MCF 10A (cell line): ENCODE measurements around the gene RAB31. TPM values are rescaled to one million over a fixed set of nuclear protein-coding genes. Genes with fewer than 3 reads are reported as not detected.

ENCODE experiments used
- BruUV-seq: library from RNA; stranded (reverse); fragments of 400-500 nt; replicated peaks from 2 replicates; lab custom pipeline; 2021; lab: Mats Ljungman, UMichigan
- CTCF ChIA-PET: fragments of 300-600 bp; sonication (Branson Sonifier 250); formaldehyde crosslinking; extraction: SDS; loops from one replicate; lab custom pipeline; 2021; ENCODE audit warnings: antibody characterized with exemption, inconsistent platforms; lab: Yijun Ruan, JAX
- POLR2A ChIA-PET: fragments of 300-600, 350-650 bp; sonication (Branson Sonifier 250); formaldehyde crosslinking; extraction: SDS; loops from one replicate; lab custom pipeline; 2020; ENCODE audit warnings: antibody characterized with exemption, inconsistent platforms; lab: Yijun Ruan, JAX
- DNase-seq: peaks from one replicate; pipeline ENCODE4 v3.0.0-alpha.2; 2018; ENCODE audit not compliant: unreplicated experiment
- H3K27ac Mint-ChIP-seq: one replicate; pipeline ENCODE4 v1.8.0; 2022; ENCODE audit warnings: mild to moderate bottlenecking, low read depth, mixed read lengths; ENCODE audit not compliant: unreplicated experiment
- H3K27me3 Mint-ChIP-seq: one replicate; pipeline ENCODE4 v1.8.0; 2022; ENCODE audit warnings: mixed read lengths; ENCODE audit not compliant: insufficient read depth, unreplicated experiment
- H3K36me3 Mint-ChIP-seq: one replicate; pipeline ENCODE4 v1.8.0; 2022; ENCODE audit warnings: mild to moderate bottlenecking, moderate library complexity, mixed read lengths; ENCODE audit not compliant: insufficient read depth, unreplicated experiment
- H3K4me1 Mint-ChIP-seq: one replicate; pipeline ENCODE4 v1.8.0; 2022; ENCODE audit warnings: mixed read lengths; ENCODE audit not compliant: insufficient read depth, unreplicated experiment
- H3K4me3 Mint-ChIP-seq: one replicate; pipeline ENCODE4 v1.8.0; 2022; ENCODE audit warnings: mild to moderate bottlenecking, moderate library complexity, mixed read lengths; ENCODE audit not compliant: unreplicated experiment
- H3K9me3 Mint-ChIP-seq: one replicate; pipeline ENCODE4 v1.8.0; 2022; ENCODE audit warnings: mixed read lengths; ENCODE audit not compliant: unreplicated experiment
- intact Hi-C: fragments of 100-400 bp; cut with micrococcal nuclease; formaldehyde crosslinking; loops from 2 replicates; pipeline ENCODE4 v1.14.1; 2022
- total RNA-seq: library from RNA; stranded (reverse); gene quantifications from 2 replicates; pipeline ENCODE4 v1.2.3, GENCODE V29; 2022
- TF ChIP-seq, protein P1 (sequence below): fragments of 200-600 bp; IDR thresholded peaks from one replicate; pipeline ENCODE4 v1.8.0; 2022; ENCODE audit warnings: antibody characterized with exemption, mild to moderate bottlenecking; ENCODE audit not compliant: unreplicated experiment

Gene RAB31
- total RNA-seq, 1 experiment from 2014 or later: 6.1 TPM

DNA sequence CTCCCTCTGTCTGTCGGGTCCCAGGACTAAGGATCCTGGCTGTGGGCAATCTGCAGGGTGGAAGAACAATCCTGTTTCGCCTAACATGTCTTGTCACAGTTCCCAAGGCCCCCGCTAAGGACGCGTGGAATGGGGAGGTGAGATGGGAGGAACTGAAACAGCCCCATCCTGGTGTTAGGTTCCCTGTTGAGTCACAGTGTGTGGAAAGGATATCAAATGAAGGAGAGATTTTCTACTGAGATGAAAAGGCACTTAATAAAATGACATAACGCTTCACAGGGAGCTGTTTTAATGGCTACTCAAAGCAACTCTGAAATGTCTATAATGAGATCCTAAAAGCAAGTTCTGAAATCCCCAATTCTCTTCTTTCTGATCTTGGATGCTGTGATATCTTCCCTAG, 52.5 kb downstream of the RAB31 start:
- Mint-ChIP-seq H3K27ac (no peak overlapping the region), H3K4me3 (no peak overlapping the region), H3K4me1 (no peaks in the 10 kb centered on the region), H3K9me3 (no peaks in the 10 kb centered on the region), H3K36me3 (no peaks in the 10 kb centered on the region), H3K27me3 (no peaks in the 10 kb centered on the region)
- BruUV-seq: no TSS peak
- intact Hi-C loops: no loop called here
- TF ChIP-seq, protein P1, sequence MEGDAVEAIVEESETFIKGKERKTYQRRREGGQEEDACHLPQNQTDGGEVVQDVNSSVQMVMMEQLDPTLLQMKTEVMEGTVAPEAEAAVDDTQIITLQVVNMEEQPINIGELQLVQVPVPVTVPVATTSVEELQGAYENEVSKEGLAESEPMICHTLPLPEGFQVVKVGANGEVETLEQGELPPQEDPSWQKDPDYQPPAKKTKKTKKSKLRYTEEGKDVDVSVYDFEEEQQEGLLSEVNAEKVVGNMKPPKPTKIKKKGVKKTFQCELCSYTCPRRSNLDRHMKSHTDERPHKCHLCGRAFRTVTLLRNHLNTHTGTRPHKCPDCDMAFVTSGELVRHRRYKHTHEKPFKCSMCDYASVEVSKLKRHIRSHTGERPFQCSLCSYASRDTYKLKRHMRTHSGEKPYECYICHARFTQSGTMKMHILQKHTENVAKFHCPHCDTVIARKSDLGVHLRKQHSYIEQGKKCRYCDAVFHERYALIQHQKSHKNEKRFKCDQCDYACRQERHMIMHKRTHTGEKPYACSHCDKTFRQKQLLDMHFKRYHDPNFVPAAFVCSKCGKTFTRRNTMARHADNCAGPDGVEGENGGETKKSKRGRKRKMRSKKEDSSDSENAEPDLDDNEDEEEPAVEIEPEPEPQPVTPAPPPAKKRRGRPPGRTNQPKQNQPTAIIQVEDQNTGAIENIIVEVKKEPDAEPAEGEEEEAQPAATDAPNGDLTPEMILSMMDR: no peak
- CTCF ChIA-PET: interaction anchor here (0.8 to 1.5 kb wide), 3 partner anchors 9 to 172 kb away, joined by 3 read pairs; no protein-coding TSS in a partner anchor
- POLR2A ChIA-PET: interaction anchor here (0.6 to 1.2 kb wide), 3 partner anchors 30 to 166 kb away, joined by 3 to 5 read pairs (median 3); no protein-coding TSS in a partner anchor
- DNase-seq: no peak

GRCh38 chr18:9762526-9762925, 54.4 kb downstream of the RAB31 start:
- H3K9me3 Mint-ChIP-seq: no peaks in the 10 kb centered on the region
- CTCF ChIA-PET: interaction anchor here (0.6 to 1.5 kb wide), 4 partner anchors 11 to 246 kb away, joined by 3 to 5 read pairs (median 3); no protein-coding TSS in a partner anchor
- TF ChIP-seq, protein P1: no peak

DNA sequence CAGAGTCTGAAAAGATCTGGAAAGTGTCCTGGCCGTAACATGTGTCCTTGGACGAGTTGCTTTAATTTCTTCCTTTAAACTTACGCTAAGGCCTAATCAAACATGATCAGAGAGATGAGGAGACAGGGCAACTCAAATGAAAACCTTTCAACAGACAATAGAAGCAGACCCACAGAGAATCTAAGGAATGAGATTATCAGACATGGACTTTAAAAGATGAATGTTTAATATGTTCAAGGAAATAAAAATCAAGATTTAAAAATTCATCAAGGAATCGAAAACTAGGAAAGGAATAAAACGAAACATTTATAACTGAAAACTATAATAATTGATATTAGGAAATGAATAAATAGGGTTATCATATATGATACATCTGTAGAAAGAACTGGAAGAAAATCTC, 55.1 kb downstream of the RAB31 start:
- BruUV-seq: no TSS peak
- no peaks in the 10 kb centered on the region for H3K36me3 Mint-ChIP-seq
- H3K4me3 Mint-ChIP-seq: no peak overlapping the region
- POLR2A ChIA-PET: no interaction called here
- TF ChIP-seq, protein P1: no peak
- intact Hi-C loops: no loop called here
- no peaks in the 10 kb centered on the region for H3K4me1 Mint-ChIP-seq
- CTCF ChIA-PET: interaction anchor here (0.6 to 1.5 kb wide), 2 partner anchors 10 to 31 kb away, joined by 3 to 5 read pairs; no protein-coding TSS in a partner anchor
- no peaks in the 10 kb centered on the region for H3K9me3 Mint-ChIP-seq
- DNase-seq: no peak
- H3K27me3 Mint-ChIP-seq: no peaks in the 10 kb centered on the region
- H3K27ac Mint-ChIP-seq: no peak overlapping the region

More at GRCh38 chr18:9762526-9762925, 54.4 kb downstream of the RAB31 start:
- DNase-seq: no peak
- Mint-ChIP-seq H3K4me1 (no peaks in the 10 kb centered on the region), H3K36me3 (no peaks in the 10 kb centered on the region), H3K27me3 (no peaks in the 10 kb centered on the region), H3K4me3 (no peak overlapping the region), H3K27ac (no peak overlapping the region)
- BruUV-seq: no TSS peak
- POLR2A ChIA-PET: no interaction called here
- intact Hi-C loops: no loop called here

DNA sequence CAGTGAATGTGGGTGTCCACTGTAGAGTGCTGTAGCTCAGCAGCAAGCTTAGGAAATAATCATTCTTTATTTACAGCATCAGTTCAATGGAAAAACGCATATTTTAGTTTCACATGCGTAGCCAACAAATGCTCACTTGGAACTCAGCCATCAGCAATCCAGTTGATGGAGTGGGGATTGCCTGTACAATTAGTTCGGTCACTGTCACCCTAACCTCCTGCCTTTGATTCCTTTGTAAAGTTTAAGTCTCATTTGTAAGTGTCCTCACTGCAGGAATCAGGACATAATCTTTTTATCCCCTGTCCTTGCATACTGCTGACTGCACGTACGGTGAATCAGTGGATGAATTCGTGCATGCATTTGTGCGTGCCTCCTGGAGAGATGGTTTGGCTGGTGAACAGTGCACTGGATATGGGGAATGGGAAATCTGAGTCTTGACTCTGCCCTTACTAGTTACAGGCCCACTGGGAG, 55.9 kb downstream of the RAB31 start:
- Mint-ChIP-seq H3K27me3 (no peaks in the 10 kb centered on the region), H3K36me3 (no peaks in the 10 kb centered on the region), H3K4me3 (no peak overlapping the region), H3K27ac (no peak overlapping the region), H3K9me3 (no peaks in the 10 kb centered on the region), H3K4me1 (no peaks in the 10 kb centered on the region)
- no TSS peak for BruUV-seq
- POLR2A ChIA-PET: no interaction called here
- CTCF ChIA-PET: no interaction called here
- TF ChIP-seq, protein P1: no peak
- DNase-seq: no peak
- intact Hi-C loops: no loop called here
